ENCODE measurements around the gene RPRD1B.
A peak's percentile ranks its signal among the peaks of the same experiment; 100 is the strongest.

Gene RPRD1B

GRCh38 chr20:38017959-38018358, 15.6 kb upstream of the RPRD1B start:
- Mint-ChIP-seq H3K36me3 (peaks cover 69% of the 10 kb centered on the region), H3K9me3 (peaks cover 4% of the 10 kb centered on the region), H3K27ac (no peak overlapping the region), H3K4me3 (no peak overlapping the region), H3K4me1 (peaks cover 23% of the 10 kb centered on the region)
- ATAC-seq (no peak), DNase-seq (ENCODE audit: low spot score in 2 of 2) (no peak)

GRCh38 chr20:38018385-38018784, 15.2 kb upstream of the RPRD1B start:
- H3K36me3 Mint-ChIP-seq, result peaks cover 65% of the 10 kb centered on the region
- DNase-seq (ENCODE audit: low spot score in 2 of 2) (no peak), ATAC-seq (no peak)
- no peak overlapping the region for H3K4me3 Mint-ChIP-seq
- H3K27ac Mint-ChIP-seq, result no peak overlapping the region
- peaks cover 4% of the 10 kb centered on the region for H3K9me3 Mint-ChIP-seq
- H3K4me1 Mint-ChIP-seq, result peaks cover 24% of the 10 kb centered on the region

GRCh38 chr20:38021087-38021772, 12.3 kb upstream of the RPRD1B start:
- ATAC-seq (peak; percentile 81), DNase-seq (ENCODE audit: low spot score in 2 of 2) (no peak)
- Mint-ChIP-seq H3K27ac (no peak overlapping the region), H3K4me1 (peaks cover 26% of the 10 kb centered on the region), H3K36me3 (peaks cover 44% of the 10 kb centered on the region), H3K4me3 (no peak overlapping the region), H3K9me3 (peaks cover 4% of the 10 kb centered on the region)

GRCh38 chr20:38023181-38024001, 10.2 kb upstream of the RPRD1B start:
- ATAC-seq (no peak), DNase-seq (ENCODE audit: low spot score in 2 of 2) (no peak)
- H3K36me3 Mint-ChIP-seq, result peaks cover 23% of the 10 kb centered on the region
- no peak overlapping the region for H3K4me3 Mint-ChIP-seq
- peaks cover under 1% of the 10 kb centered on the region for H3K9me3 Mint-ChIP-seq
- no peak overlapping the region for H3K27ac Mint-ChIP-seq
- H3K4me1 Mint-ChIP-seq, result peaks cover 28% of the 10 kb centered on the region

- DNase-seq (ENCODE audit: low spot score in 2 of 2), result no peak
- H3K36me3 Mint-ChIP-seq, result peaks cover 11% of the 10 kb centered on the region
- H3K4me1 Mint-ChIP-seq, result peaks cover 39% of the 10 kb centered on the region
Observed at GRCh38 chr20:38024496-38024895, 9.1 kb upstream of the RPRD1B start.

GRCh38 chr20:38029453-38029852, 4.1 kb upstream of the RPRD1B start:
- no peaks in the 10 kb centered on the region for H3K9me3 Mint-ChIP-seq
- H3K27ac Mint-ChIP-seq, result no peak overlapping the region
- H3K36me3 Mint-ChIP-seq, result peaks cover 23% of the 10 kb centered on the region
- H3K4me3 Mint-ChIP-seq, result no peak overlapping the region
- ATAC-seq (no peak), DNase-seq (ENCODE audit: low spot score in 2 of 2) (no peak)
- H3K4me1 Mint-ChIP-seq, result peaks cover 41% of the 10 kb centered on the region

More at GRCh38 chr20:38024496-38024895, 9.1 kb upstream of the RPRD1B start:
- no peak for ATAC-seq
- no peak overlapping the region for H3K27ac Mint-ChIP-seq
- H3K9me3 Mint-ChIP-seq, result no peaks in the 10 kb centered on the region
- no peak overlapping the region for H3K4me3 Mint-ChIP-seq

GRCh38 chr20:38031957-38032356, 1.6 kb upstream of the RPRD1B start:
- no peaks in the 10 kb centered on the region for H3K9me3 Mint-ChIP-seq
- DNase-seq (ENCODE audit: low spot score in 2 of 2) (no peak), ATAC-seq (no peak)
- peak overlapping the region; percentile 95 for H3K4me3 Mint-ChIP-seq
- H3K4me1 Mint-ChIP-seq, result peaks cover 55% of the 10 kb centered on the region
- peaks cover 33% of the 10 kb centered on the region for H3K36me3 Mint-ChIP-seq
- peak overlapping the region; percentile 98 for H3K27ac Mint-ChIP-seq

GRCh38 chr20:38032585-38033329, 789 bp upstream of the RPRD1B start:
- Mint-ChIP-seq H3K27ac (peak overlapping the region; percentile 98), H3K9me3 (no peaks in the 10 kb centered on the region), H3K4me1 (peaks cover 63% of the 10 kb centered on the region), H3K4me3 (peak overlapping the region; percentile 95), H3K36me3 (peaks cover 41% of the 10 kb centered on the region)
- DNase-seq (ENCODE audit: low spot score in 2 of 2) (no peak), ATAC-seq (peak; percentile 65)

GRCh38 chr20:38034108-38034649, 633 bp downstream of the RPRD1B start:
- DNase-seq (ENCODE audit: low spot score in 2 of 2) (no peak), ATAC-seq (peak; percentile 25)
- Mint-ChIP-seq H3K36me3 (peaks cover 56% of the 10 kb centered on the region), H3K4me3 (peak overlapping the region; percentile 95), H3K27ac (peak overlapping the region; percentile 98), H3K9me3 (no peaks in the 10 kb centered on the region), H3K4me1 (peaks cover 54% of the 10 kb centered on the region)

GRCh38 chr20:38034961-38035360, 1.4 kb downstream of the RPRD1B start:
- Mint-ChIP-seq H3K27ac (peak overlapping the region; percentile 98), H3K4me1 (peaks cover 49% of the 10 kb centered on the region), H3K36me3 (peaks cover 64% of the 10 kb centered on the region), H3K9me3 (no peaks in the 10 kb centered on the region), H3K4me3 (peak overlapping the region; percentile 95)
- no peak for DNase-seq (ENCODE audit: low spot score in 2 of 2)
- ATAC-seq, result no peak

GRCh38 chr20:38036366-38036765, 2.8 kb downstream of the RPRD1B start:
- DNase-seq (ENCODE audit: low spot score in 2 of 2) (no peak), ATAC-seq (no peak)
- H3K4me1 Mint-ChIP-seq, result peaks cover 39% of the 10 kb centered on the region
- H3K9me3 Mint-ChIP-seq, result no peaks in the 10 kb centered on the region
- no peak overlapping the region for H3K27ac Mint-ChIP-seq
- no peak overlapping the region for H3K4me3 Mint-ChIP-seq
- H3K36me3 Mint-ChIP-seq, result peaks cover 78% of the 10 kb centered on the region

- Mint-ChIP-seq H3K4me3 (no peak overlapping the region), H3K4me1 (peaks cover 36% of the 10 kb centered on the region), H3K27ac (no peak overlapping the region), H3K9me3 (no peaks in the 10 kb centered on the region), H3K36me3 (peaks cover 92% of the 10 kb centered on the region)
- no peak for DNase-seq (ENCODE audit: low spot score in 2 of 2)
- no peak for ATAC-seq
Observed at GRCh38 chr20:38040276-38040675, 6.7 kb downstream of the RPRD1B start.

GRCh38 chr20:38043512-38044300, 10.2 kb downstream of the RPRD1B start:
- H3K36me3 Mint-ChIP-seq, result peaks cover 90% of the 10 kb centered on the region
- H3K4me3 Mint-ChIP-seq, result no peak overlapping the region
- peaks cover 31% of the 10 kb centered on the region for H3K4me1 Mint-ChIP-seq
- no peak for DNase-seq (ENCODE audit: low spot score in 2 of 2)
- peak; percentile 97 for ATAC-seq
- H3K9me3 Mint-ChIP-seq, result no peaks in the 10 kb centered on the region
- peak overlapping the region; percentile 52 for H3K27ac Mint-ChIP-seq

- ATAC-seq (no peak), DNase-seq (ENCODE audit: low spot score in 2 of 2) (no peak)
- Mint-ChIP-seq H3K4me1 (peaks cover 33% of the 10 kb centered on the region), H3K27ac (no peak overlapping the region), H3K36me3 (peaks cover 90% of the 10 kb centered on the region), H3K4me3 (no peak overlapping the region), H3K9me3 (no peaks in the 10 kb centered on the region)
Observed at GRCh38 chr20:38044685-38045084, 11.1 kb downstream of the RPRD1B start.
